GM19452 (cell line): ENCODE measurements around the gene PKMYT1.
"Not testable (repeated sequence)": the region's sequence is repeated elsewhere in the genome, so short reads cannot be mapped to it uniquely, and the experiment has no call there.

Experiments used
- ATAC-seq: cut with Tn5 transposase; IDR thresholded peaks from one replicate; pipeline ENCODE4 v1.9.1; 2021; ENCODE audit not compliant: unreplicated experiment

PKMYT1 gene

GRCh38 chr16:2936436-2937011, 43.7 kb downstream of the PKMYT1 start:
- no peak for ATAC-seq

DNA sequence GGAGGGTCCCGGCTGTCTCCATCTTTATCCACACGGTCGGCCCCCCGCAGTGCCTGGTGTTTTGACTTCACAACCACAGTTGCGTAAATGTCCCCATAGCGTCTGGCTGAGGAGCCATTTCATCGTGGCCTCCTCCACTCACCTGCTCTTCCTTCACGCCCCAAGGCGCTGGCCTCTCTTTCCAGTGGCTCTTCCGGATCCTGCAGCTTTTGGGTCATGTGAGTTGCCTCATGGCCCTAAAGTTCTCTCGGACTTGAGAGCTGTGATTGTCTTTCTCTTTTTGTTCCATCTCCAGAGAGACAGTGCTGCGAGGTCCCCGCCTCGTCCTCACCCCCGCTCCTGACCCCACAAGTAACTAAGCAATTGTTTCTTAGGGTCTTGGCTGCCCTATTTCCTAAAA, 45.8 kb downstream of the PKMYT1 start:
- ATAC-seq = no peak

DNA sequence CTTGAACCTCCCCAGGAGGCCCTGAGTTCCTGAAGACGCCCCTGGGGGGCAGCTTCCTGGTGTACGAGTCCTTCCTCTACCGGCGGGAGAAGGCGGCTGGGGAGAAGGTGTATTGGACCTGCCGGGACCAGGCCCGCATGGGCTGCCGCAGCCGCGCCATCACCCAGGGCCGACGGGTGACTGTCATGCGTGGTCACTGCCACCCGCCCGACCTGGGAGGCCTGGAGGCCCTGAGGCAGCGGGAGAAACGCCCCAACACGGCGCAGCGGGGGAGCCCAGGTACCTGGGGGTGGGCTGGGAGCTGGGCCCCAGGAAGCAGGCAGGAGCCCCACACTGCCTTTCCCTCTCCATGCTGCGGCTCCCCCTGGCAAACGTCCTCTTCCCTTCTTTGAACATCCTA, 46.5 kb downstream of the PKMYT1 start:
- ATAC-seq = no peak

DNA sequence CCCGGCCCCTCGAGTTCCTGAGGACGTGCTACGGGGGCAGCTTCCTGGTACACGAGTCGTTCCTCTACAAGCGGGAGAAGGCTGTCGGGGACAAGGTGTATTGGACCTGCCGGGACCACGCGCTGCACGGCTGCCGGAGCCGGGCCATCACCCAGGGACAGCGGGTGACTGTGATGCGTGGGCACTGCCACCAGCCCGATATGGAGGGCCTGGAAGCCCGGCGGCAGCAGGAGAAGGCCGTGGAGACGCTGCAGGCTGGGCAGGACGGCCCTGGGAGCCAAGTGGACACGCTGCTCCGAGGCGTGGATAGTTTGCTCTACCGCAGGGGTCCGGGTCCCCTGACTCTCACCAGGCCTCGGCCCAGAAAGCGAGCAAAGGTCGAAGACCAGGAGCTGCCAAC, 47.1 kb downstream of the PKMYT1 start:
- ATAC-seq = no peak

DNA sequence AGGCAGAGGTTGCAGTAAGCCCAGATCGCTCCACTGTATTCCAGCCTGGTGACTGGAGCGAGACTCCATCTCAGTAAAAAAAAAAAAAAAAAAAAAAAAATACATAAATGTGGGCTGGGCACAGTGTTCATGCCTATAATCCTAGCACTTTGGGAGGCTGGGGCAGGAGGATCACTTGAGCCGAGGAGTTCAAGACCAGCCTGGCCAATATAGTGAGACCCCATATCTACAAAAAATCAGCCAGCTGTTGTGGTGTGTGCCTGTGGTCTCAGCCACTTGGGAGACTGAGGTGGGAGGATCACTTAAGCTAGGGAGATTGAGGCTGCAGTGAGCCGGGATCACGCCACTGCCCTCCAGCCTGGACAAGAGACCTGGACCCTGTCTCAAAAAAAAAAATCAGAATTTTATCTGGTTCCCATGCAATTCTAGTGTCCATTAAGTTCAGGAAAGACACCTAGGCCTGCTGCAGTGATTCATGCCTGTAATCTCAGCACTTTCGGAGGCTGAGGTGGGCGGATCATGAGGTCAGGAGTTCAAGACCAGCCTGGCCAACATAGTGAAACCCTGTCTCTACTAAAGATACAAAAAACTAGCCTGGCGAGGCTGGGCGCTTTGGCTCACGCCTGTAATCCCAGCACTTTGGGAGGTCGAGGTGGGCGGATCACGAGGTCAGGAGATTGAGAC, 48.9 kb downstream of the PKMYT1 start:
- ATAC-seq = not testable (repeated sequence)

DNA sequence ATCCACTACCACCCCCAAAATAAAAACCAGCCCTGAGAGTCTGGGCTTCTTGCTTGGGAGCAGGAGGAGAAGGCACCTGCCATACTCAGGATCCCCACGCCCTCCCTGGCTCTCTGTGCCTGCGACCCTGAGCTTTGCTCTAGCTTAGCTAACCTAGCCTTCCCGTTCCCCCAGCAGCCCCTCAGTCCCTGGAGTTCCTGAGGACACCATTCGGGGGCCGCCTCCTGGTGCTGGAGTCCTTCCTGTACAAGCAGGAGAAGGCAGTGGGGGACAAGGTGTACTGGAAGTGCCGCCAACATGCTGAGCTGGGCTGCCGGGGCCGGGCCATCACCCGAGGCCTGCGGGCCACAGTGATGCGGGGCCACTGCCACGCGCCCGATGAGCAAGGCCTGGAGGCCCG, 50.0 kb downstream of the PKMYT1 start:
- ATAC-seq = no peak

GRCh38 chr16:2929693-2930092, 50.6 kb downstream of the PKMYT1 start:
- no peak for ATAC-seq

DNA sequence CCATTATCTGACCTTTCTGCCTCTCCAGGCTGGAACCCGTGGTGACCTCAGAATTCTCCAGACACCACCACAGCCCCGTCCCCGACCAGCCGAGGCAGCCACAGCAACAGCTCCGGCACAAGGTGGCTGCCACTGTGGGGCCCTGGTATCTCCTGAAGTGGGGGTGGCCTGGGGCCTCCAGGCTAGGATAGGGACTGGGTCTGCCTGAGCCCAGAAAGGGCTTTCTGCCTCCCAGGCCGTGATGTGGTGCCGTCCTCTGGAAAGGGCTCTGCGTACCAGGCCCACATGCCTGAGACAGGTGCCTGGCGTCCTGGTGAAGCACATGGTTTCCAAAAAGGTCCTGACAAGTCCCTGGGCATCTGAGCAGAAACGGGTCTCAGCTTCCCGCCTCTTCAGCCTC, 51.5 kb downstream of the PKMYT1 start:
- ATAC-seq = no peak

DNA sequence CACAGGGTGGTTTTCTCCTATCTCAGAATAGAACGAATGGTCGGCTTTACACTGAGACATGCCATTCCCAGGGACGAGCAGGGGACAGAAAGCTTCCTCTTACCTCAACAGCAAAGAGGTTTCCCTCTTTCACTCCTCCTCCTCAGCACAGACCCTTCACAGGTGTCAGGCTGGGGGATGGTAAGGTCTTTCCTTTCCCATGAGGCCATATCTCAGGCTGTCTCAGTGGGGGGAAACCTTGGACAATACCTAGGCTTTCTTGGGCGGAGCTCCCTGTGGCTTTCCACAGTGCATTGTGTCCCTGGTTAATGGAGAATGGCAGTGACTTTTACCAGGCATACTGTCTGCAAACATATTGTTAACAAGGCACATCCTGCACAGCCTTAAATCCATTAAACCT, 52.1 kb downstream of the PKMYT1 start:
- ATAC-seq = not testable (repeated sequence)

- ATAC-seq = no peak
Measured at GRCh38 chr16:2927010-2927646, 53.1 kb downstream of the PKMYT1 start.

DNA sequence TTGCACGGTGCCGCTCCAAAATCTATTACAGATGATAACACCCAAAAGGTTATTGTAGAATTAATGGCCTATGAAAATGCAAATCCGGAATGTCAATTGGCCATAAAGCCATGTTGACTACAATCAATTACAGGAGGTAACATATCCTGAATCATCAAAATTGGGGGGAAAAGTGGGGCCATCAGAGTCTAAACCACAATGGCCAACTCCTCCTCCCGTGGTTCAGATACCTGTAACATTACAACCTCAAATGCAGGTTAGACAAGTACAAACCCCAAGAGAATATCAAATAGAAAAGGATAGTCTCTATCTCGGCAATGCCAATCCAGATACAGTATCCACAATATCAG, 53.6 kb downstream of the PKMYT1 start:
- ATAC-seq = no peak

DNA sequence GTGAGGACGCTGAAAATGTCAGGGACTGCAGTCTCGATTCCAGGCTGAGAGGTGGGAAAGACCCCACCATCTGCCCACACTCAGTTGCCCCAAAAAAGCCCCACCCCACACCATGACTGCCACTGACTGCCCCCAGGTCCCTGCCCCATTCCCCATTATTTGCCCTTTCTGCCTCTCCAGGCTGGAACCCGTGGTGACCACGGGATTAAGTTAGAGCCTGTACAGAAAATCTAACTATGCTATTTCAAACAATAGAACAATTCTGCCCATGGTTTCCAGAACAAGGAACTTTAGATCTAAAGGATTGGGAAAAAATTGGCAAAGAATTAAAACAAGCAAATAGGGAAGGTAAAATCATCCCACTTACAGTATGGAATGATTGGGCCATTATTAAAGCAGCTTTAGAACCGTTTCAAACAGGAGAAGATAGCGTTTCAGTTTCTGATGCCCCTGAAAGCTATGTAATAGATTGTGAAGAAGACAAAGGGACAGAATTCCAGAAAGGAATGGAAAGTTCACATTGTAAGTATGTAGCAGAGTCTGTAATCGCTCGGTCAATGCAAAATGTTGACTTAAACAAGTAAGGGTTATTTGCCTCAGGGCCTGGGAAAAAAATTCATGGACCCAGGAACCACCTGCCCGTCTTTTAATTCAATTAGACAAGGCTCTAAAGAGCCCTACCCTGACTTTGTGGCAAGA, 54.1 kb downstream of the PKMYT1 start:
- no peak for ATAC-seq

DNA sequence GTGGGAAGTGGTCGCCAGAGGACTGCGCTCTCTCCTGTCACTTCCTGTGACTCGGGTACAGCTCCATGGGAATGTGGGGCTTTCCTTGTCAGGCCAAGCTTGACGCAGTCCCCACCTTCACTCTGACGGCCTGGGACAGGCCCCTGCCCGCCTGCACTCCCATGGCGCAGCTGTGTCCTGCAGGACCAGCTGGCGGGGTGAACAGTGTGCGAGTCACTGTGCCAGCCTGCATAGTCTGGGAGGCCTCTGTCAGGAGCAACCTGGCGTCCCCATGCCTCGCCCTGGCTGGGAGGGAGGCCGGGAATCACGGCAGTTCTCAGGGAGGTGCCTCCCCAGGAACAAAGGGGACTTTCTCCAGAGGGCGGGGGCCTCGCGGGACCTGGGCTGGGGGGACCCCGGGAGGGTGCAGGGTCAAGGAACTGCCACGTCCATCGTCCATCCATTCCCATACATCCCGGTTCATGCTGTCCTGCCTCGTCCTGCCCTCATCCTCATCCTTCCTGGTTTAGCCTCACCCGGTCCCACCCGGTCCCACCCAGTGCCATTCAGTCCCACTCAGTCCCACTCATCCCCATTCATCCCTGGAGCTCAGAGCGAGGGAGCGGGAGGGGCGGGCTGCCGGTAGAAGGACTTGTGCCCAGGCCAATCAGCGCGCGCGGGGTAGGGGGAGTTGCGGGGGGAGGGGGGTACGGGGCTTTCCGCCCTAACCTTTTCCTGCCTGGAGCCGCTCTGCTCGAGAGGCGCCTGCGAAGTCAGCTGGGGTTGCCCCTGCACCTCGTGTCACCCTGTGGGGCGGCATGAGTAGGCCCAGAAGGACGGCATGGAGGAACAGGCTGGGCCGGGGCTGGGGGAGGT, 55.1 kb downstream of the PKMYT1 start:
- no peak for ATAC-seq

- no peak for ATAC-seq
Measured at GRCh38 chr16:2923481-2923880, 56.8 kb downstream of the PKMYT1 start.
